GM12892 (cell line): ENCODE measurements around the gene TAF8.

Experiments used
- POLR2A ChIP-seq: IDR thresholded peaks from 2 replicates; pipeline ENCODE4 v1.6.1; 2011; ENCODE audit warnings: low read depth, low read length, control low read depth
- POLR2AphosphoS5 ChIP-seq: IDR thresholded peaks from 2 replicates; pipeline ENCODE4 v1.6.1; 2011; ENCODE audit warnings: low read depth, low read length, control low read depth
- TAF1 ChIP-seq: IDR thresholded peaks from 2 replicates; pipeline ENCODE4 v1.6.1; 2011; ENCODE audit warnings: low read depth, mild to moderate bottlenecking, control low read depth, low read length, borderline replicate concordance

- no peak for TF ChIP-seq POLR2A
- TF ChIP-seq TAF1 = no peak
- no peak for TF ChIP-seq POLR2AphosphoS5
Measured at GRCh38 chr6:42040856-42041480, 9.4 kb upstream of the TAF8 start.
